Measurements from ENCODE around the gene UMODL1.

The UMODL1 gene

DNA sequence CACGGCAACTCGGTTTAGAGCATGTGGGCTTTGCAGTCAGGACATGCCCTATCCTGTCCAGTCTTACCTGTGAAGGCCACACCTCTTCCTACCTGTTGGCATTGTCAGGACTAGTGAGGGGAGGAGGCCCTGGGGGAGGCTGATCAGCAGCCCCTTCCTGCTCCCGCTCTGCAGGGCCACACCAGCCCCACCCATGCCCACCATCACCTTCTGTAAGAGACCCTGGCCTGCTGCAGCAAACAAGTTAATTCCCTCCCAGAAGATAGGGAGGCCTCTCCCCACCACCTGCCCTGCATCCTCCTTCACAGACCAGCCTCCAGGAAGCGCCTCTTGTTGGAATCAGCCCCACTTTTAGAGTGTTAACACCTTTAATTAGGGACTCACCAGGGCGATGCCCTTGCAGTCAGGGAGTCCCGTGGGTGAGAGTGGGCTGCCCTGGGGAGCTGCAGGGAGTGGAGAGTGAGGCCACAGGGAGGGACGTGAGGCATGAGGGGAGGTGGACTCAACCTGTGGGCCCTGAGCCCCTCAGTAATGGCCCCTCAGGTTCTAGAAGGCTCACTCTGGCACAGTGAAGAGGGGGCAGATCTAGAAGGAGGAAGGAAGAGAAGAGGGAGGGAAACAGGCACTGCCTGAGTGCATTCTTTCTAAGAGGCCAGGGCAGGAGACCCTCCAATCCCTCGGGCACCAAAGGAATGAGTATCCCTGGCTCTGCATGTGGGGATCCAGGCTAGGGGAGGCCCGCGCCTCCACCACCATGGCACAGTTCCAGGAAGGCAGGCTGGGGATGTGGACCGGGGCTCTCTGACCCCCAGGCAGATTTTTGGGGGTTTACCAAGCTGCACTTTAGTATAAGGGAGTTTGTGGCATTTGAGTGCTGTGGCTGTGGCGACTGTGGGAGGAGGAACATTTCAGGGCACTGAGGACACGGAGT, 8.2 kb downstream of the UMODL1 start:
- DNase-seq (ENCODE audit: low read depth, low spot score) = no peak

DNA sequence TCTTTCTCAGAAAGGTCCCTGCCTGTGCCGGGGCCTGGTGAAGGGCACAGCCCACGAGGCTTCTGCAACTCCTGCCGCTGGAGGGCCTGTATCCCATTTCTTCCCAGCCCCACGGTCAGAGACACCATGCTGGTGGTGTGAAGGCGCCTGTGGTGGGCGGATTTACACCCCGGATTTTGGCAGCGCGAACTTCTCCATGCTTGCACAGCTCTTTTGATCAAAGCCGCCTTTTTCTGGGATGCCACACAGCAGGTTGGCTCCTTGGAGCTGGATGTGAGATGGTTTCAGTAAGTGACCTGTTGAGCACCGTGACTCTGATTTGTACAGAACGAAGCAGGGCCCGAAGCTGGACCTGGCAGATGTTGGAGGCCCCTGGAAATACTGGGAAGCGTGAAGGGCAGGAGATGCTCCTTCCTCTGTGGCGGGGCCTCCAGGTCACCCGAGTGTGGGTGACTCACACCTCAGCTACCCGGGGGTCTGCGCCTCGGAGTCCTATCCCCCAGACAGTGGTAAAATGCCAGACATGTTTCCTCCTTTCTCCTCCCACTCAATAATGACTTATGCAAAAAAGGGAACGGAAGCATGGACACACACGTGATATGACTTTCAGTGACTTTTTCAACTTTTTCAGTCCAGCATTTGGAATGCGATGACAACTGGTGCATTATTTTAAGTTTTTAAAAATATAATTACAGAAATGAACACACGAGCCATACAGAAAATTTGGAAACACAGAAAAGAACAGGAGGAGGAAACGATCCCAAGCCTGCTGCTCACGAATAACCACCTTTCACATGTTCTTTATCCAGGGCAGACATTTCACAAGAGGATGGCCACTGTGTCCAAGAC, 9.0 kb downstream of the UMODL1 start:
- DNase-seq (ENCODE audit: low read depth, low spot score) = no peak

DNA sequence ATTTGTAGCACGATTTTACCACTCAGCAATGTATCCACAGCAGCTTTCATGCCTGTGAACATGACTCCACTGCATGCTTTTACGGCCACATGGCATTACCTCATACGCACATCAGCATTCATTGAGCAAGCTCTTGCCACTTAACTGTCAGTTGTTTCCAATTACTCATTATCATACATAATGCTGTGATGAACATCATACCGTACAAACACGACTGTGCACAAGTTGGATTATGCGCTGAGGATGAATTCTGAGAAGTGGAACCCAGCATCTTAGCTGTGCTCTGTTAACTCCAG, 9.6 kb downstream of the UMODL1 start:
- no peak for DNase-seq (ENCODE audit: low read depth, low spot score)

DNA sequence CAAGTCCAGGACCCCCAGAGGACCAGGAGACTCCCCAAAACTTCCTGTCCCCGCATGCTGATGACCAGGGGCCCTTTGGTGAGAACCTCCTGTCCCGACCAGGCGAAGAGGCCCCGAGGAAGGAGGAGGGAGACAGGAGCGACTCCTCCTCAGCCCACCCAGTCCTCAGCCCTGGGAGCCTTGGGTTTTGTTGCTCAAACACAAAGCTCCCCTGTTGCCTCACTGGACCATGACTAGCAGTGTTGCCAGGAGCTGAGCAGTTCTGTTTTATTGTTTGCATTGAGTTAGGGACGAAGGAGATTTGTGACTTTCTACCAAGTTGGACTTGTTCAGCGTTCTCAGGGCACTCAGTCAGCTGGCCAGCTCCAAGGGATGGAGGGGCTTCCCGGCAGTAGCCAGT, 10.0 kb downstream of the UMODL1 start:
- no peak for DNase-seq (ENCODE audit: low read depth, low spot score)

DNA sequence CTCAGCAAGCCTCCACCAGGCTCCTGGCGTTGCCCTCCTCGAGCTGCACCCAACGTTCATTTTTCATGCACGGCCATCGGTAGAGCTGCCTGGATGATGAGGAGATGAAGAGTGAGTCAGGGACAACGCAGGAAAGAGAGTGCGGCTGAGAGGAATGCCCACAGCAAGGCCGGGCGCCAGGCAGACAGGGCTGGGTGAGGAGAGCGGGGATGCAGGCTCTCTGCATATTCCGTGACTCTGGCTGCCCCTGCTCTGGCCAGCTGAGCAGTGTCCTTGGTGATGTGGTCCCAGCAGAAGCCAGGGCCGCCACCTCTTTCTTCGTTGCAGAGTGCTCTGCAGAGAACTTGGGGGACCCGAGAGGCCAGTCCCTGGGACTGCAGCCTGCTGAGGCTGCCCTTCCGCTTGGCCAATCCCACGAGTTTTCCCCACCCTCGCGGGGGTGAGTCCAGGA, 10.8 kb downstream of the UMODL1 start:
- DNase-seq (ENCODE audit: low read depth, low spot score) = no peak

DNA sequence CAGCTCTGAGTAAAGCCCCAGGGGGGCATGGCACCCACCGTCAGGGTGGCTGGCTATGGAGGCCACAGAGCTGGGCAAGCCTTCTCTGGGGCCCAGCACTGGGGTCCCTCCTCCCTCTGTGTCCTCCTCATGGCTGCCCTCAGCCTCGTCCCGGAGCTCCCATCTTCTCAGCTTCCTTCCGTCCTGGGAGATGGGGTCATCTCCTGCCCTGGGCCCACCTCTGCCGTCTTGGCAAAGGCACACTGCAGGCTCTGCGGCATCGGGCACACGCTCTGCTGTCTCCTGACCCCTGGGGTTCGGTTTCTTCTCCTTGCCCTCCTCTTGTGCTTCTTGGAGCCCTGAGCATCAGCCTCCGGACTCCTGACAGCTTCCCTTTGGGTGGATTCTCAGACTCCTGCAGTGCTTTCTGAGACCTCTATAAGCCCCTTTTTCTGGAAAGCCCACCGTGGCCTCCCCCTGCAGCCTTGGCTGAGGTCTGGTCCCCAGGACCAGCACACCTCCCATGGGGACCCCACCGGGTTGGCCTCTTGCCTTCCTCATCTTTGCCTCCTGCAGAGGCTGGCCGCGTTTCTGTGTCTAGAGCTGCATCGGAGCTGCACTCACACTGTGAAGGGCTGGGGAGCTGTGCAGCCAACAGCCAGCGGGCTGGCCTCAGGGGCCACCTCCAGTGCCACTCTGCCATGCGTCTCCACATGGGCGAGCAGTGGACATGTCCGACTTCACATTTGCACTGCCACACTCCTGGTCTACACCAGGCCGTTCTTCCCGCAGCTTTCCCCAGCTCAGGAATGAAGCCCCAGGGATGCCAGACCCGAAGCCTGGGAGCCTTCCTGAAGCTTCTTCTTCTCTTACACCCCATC, 11.6 kb downstream of the UMODL1 start:
- DNase-seq (ENCODE audit: low read depth, low spot score) = no peak

DNA sequence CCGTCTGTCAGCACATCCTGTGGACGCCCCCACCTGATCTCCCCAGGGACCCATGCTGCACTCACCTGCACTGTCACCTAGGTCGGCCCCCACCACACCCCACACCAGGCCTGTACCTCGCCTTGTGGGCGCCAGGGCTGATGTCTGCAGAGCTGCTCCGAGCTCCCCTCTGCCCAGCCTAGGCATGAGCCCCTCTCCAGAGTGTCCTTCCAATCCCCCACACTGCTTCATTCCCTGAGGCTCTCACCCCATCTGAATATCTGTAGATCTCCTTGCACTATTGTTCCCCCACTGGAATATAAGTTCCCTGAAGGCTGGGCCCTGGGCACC, 12.2 kb downstream of the UMODL1 start:
- DNase-seq (ENCODE audit: low read depth, low spot score) = no peak

DNA sequence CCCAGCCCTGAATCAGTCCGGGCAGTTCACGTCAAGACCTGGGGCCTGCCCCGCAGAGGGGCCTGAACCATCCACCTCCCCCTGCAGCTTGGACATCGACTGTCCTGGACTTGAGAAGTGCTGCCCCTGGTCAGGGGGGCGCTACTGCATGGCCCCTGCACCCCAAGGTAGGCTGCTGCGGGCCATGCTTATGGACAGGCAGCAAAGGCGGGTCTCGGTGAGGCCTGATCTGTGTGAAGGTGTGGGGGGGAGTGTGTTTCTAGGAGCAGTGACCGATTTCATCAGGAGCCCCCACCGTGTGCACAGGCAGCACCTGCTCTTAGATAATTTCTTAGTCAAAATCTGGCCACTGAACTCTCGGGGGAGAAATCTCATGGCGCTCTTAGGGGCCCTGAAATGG, 13.0 kb downstream of the UMODL1 start:
- no peak for DNase-seq (ENCODE audit: low read depth, low spot score)

DNA sequence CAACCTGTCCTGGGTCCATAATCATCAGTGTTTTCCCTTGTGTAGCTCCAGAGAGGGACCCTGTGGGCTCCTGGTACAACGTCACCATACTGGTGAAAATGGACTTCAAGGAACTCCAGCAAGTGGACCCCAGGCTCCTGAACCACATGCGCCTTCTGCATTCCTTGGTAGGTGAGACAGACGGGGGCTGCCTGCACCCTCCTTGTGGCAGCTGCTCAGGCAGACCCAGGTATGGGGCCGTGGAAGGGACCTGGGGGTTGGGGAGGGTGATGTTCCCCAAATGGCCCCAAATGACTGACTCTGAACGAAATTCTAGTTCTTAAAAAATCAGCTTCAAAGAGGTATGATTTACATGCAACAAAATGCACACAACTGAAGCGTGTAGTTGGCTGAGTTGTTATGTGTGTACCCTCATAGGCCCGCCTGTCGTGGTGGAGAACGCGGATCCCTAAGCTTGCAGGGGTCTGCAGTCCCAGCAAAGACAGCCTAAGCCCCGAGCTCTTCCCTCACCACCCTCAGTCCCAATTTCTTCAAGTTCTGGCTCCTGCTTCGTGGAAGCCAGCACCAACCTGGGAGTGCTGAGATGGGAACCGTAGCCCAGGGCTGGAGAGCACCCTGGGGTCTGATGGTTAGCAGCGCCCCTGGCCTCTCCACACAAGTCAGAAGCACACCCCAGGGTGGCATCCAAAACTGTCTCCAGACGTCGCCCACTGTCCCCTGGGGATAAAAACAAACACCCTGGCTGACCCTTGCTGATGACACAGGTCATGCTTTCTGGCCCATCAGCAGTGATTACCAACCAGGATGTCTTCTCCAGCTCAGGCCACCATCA, 14.3 kb downstream of the UMODL1 start:
- DNase-seq (ENCODE audit: low read depth, low spot score) = no peak

DNA sequence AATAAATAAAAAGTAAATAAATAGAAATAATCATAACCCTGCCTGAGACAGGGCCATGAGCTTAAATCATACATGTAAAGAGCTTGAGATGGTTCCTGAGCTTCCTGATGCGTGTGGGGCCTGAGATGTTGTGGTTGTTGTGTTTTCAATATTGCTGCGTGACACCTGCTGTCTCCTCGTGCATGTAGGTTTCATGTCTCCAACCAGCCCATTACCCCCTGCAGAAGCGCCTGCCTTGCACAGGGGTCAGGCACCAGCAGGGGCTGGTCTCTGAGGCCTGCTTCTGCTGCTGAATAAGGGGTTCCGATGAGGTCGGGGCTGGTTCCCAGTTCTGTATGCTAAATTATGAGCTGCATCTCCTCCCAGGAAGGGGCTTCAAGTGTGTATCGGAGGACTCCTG, 15.9 kb downstream of the UMODL1 start:
- DNase-seq (ENCODE audit: low read depth, low spot score) = no peak

DNA sequence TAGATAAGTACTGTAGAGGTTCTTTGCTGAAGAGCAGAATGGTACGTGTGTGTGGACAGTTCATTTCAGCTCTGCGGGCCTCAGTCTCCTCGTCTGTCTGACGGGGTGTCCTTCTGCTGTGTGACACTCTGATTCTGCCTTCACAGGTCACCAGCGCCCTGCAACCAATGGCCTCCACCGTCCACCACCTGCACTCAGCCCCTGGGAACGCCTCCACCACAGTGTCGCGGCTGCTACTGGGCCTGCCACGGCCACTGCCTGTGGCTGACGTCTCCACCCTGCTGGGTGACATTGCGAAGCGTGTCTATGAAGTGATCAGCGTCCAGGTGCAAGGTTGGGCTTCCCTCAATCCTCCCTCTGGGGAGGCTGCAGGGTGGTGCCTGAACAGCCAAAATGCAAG, 17.0 kb downstream of the UMODL1 start:
- DNase-seq (ENCODE audit: low read depth, low spot score) = no peak

DNA sequence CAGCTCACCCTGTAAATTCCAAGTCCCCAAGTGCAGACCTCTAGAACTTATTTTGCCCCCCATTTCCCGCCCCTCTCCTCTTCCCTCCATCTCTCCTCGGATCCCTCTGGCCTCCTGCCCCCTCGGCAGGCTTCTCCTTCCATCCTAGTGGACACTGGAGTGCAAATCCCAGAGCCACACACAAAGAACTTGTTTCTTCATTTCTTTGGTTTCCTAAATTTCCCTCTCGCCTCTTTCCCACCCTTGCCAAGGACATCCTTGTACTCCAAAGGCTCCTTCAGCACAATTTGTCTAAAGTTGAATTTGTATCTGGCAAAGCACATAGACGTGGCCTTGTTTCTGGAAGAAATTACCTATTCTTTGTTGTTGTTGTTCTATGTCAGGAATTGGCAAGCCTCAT, 17.5 kb downstream of the UMODL1 start:
- no peak for DNase-seq (ENCODE audit: low read depth, low spot score)

DNA sequence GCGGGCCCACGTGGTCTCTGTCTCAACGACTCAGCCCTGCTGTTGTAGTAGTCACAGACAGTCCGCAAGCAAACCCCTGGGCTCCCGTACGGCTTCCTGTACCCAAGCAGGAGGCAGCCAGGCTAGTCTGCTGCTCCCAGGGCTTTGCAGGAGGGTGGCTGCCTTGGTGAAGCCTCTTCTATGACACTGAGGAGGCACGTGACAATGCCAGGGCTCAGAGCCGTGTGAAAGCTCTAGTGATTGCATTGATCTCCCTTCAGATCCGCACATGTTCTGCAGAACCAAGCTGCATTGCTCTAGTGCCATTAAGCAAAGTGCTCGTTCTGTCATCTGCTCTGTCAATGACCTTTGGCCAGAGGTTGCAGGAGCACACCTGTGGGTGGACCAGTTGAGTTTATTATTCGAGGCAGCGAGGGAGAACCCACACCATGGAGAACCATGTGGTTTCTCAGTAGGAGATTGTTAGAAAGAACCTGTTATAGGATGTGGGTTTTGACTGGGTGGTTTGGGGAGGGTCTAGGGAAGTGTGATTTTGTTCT, 18.0 kb downstream of the UMODL1 start:
- DNase-seq (ENCODE audit: low read depth, low spot score) = no peak

DNA sequence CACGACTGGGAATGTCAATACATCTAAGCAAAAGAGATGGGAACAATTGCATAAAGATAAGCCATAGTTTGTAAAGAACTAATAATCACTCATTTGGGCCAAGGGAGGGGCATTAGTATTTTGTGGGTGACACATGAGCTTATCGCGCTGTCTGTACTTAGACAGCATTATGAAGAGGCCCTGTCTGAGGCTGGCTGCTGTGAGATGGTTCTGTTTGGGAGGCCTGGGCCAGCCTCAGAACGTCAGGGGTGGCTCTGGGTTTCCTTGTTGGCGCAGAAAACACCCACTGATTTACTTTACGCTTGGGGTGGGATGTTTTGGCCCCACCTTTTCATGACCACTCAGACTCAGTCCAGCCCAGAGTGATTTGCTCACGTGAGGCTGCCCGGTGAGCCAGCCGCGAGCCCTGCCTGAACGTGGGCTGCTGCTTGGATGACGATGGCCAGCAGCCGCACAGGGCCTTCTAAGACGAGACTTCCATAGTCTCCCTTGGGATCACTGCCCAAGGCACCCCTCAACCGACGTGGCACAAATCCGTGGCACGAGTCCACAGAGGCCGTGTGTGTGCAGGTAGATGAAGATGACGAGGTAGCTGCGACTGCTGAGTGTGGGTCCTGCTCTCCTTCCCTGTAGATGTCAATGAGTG, 18.7 kb downstream of the UMODL1 start:
- no peak for DNase-seq (ENCODE audit: low read depth, low spot score)

DNA sequence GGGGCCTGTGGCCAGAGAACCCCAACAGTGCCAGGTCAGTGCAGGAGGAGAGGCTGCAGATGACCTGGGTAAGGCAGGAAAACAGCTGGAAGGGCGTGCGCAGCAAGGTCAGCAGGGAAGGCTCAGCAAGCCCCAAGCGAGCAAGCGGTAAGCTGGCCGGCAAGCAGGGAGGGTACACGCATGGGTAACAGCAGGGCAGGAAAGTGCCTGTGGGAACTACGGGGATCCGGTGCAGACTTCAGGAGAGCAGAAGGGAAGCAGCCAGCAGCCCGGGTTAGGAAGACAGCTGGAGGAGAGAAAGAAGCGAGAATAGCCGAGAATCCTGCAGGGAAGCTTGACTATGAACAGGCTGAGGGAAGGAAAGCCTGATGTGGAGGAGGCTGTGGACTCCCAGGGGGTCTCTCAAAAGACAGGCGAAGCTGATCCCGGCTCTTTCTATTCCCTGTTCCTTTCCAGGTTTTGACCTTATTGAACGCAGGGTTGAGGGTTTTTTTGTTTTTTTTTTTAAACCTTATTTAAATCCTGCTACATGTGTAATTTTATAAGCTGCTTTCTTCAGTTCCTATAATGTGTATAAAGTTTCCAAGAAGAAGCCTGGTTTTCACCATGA, 20.9 kb downstream of the UMODL1 start:
- no peak for DNase-seq (ENCODE audit: low read depth, low spot score)

DNA sequence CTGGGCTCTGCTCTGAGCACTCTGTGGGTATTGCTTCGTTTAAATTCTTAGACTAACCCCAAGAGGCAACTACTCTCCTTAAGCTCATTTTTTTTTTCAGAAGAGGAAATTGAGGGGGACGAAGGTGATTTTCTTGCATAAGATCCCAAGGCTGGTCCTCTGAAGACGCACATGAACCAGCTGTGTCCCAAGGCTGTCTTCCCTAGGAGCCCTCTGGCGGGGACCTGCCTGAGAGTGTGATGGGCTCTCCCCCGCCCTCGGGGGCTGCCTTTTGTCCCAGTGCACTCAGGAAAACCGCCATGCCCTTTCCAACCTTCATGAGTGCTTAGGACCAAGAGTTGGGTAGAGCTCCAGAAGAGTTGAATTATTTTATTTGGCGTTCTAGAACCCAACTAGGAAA, 21.7 kb downstream of the UMODL1 start:
- DNase-seq (ENCODE audit: low read depth, low spot score) = no peak

DNA sequence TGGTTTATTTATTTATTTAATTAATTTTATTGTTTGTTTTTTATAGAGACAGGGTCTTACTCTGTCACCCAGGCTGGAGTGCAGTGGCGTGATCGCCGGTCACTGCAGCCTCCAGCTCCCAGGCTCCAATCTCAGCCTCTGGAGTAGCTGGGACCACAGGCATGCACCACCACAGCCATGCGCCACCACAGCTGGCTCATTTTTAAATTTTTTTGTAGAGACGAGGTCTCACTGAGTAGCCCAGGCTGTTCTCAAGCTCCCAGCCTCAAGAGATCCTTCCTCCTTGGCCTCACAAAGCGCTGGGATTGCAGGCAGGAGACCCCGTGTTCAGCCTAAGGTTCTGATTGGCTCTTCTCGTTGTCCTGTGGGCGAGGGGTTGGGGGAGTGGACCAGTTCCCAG, 22.1 kb downstream of the UMODL1 start:
- DNase-seq (ENCODE audit: low read depth, low spot score) = no peak

DNA sequence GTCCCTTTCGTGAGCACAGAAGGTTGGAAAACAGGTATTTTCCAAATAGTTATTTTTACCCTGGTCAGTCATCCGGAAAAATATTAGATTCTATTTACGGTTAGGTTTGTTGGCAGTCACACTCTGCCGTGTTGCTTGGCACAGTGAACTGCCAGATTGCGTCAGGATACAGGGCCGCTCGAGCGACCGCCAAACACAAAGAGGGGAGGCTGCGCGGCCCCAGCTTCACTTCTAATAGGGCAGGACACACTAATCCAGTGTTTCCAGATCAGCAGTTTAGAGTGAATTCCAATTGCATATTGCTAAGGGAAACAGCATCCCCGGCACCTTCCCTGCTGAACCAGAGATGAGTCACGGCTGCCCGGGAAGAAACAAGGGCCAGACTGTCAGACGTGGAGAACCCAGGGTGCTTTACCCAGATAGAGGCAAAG, 22.9 kb downstream of the UMODL1 start:
- DNase-seq (ENCODE audit: low read depth, low spot score) = no peak

DNA sequence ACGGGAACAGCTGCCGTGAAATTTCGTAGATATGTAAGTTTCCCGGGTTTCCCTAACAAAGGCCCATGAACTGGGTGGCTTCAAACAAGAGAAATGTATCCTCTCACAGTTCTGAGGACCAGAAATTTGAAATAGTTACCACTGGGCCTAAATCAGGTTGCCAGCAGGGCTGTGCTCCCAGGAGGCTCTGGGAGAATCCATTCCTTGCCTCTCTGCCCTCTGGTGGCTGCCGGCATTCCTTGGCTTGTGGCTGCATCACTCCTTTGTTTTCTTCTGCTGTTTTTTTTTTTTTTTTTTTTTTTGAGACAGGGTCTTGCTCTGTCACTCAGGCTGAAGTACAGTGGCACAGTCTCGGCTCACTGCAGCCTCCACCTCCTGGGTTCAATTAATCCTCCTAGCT, 23.7 kb downstream of the UMODL1 start:
- no peak for DNase-seq (ENCODE audit: low read depth, low spot score)

DNA sequence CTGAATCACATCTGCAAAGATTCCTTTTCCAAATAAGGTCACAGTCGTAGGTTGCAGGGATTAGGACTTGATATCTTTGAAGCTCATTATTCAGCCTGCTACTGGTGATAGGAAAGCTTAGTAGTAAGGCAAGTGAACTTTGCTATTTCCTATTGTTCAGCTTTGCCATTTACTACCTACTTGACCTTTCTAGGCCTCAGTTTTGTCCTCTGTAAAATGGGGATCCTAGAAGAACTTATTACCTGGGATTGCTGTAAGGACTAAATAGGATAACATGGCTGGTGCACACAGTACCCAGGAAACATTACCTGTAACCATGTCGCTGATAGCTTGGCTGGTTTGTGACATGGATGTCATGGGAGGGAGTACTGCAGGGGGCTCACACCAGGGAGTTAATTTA, 24.5 kb downstream of the UMODL1 start:
- no peak for DNase-seq (ENCODE audit: low read depth, low spot score)

All from activated CD4-positive, CD25-positive, alpha-beta regulatory T cell treated with anti-CD3 and anti-CD28 coated beads, Interleukin-2, amount 50 U/mL, for 16 hours (primary cell).